NCI-H82 treated with DMSO at 0.1 percent for 48 hours (cell line): ENCODE measurements around the gene SLCO3A1.
"Not testable (repeated sequence)": the region's sequence is repeated elsewhere in the genome, so short reads cannot be mapped to it uniquely, and the experiment has no call there.

Source experiments
- DNase-seq: peaks from one replicate; lab custom pipeline; 2025; ENCODE audit not compliant: unreplicated experiment; lab: John Stamatoyannopoulos, UW

Gene SLCO3A1

DNA sequence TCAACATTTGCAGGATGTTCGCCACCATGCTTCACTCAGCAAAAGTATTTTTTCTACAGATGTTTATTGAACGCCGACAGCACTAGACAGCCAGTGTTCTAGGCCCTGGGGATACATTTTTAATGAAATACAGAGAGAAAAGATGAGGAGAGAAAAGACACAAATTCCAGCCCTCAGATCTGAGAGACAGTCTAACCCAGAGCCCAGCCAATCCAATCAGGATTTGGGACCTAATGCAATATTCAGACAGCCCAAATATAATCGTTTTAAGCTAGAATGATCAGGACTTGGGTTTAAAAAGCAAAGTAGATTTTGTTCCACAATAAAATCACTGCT lies 174.8 kb downstream of the SLCO3A1 start:
- DNase-seq = no peak

DNA sequence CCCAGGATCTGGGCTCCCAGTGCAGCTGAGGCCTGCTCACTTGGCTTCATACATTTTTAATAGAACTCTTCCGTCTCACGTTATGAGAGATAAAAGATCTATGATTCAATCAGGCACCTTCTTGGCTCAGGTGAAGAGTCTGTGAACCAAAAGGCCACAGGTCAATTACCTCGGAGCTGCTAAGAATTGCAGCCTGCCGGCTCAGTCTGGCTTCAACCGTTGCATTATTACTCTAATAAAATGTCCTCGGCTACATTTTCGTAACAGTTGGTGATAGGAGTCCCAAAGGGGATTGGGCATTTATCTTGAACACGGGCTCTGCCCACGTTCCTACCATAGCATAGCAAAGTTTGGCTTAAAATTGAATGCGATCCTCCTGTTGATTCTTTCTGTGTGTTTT lies 176.3 kb downstream of the SLCO3A1 start:
- no peak for DNase-seq

- DNase-seq = no peak
Observed at GRCh38 chr15:92033314-92033713, 179.8 kb downstream of the SLCO3A1 start.

DNA sequence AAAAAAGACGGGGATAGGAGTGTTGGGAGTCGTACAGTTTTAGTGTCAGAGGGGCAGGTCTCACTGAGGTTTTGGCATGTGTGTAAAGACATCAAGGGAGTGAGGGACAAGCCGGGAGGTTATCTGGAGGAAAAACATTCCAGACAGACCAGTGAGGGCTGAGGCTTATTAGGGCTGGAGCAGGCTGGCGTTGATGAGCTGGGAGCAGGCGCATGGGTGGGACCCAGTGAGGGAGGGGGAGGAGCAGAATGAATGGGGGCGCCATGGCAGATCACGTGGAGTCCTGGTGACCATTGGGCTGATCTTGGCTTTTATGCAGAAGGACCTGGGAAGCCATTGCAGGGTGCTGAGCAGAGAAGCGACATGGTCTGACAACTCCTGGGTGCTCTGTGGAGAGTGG lies 180.2 kb downstream of the SLCO3A1 start:
- DNase-seq = no peak

DNA sequence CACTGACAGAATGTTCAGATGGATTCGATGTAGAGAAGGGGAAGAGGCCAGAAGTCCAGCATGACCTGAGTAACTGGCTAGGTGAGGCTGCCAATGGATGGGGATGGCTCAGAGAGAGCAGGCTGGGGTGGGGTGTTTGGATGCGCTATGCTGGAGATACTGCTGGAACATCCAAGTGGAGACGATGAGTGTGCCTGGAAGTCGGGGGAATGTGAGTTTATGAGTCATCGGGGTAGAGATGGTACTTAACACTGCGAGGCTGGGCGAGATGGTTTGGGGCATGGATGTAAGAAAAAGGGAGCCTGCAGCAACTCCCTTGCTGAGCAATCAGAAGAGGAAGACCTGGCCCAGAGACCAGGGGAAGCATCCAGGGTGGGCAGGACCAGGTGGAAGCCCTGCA lies 180.7 kb downstream of the SLCO3A1 start:
- no peak for DNase-seq

DNA sequence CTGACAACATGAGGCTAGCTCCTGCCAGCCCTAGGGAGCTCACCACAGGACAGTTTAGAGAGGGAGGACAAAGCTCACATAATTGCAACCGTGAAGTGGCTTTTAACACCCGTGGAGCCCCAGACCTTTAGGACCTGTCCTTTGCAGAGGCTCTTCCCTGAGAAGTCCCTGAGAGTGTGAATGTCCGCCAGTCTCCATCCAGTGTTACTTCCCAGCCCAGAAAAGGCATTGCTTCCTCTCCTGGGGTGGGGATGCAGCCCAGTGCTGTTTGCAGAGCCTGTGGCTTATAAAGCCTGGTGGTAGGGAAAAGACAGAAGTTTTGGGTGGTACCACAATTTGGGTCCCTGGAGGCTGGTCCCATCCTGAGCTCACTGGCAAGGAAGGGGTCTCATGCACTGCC lies 182.0 kb downstream of the SLCO3A1 start:
- DNase-seq = no peak

GRCh38 chr15:92035961-92036360 lies 182.5 kb downstream of the SLCO3A1 start:
- DNase-seq = no peak

GRCh38 chr15:92037491-92037890 lies 184.0 kb downstream of the SLCO3A1 start:
- no peak for DNase-seq

- DNase-seq = no peak
Observed at GRCh38 chr15:92040350-92040749, 186.8 kb downstream of the SLCO3A1 start.

DNA sequence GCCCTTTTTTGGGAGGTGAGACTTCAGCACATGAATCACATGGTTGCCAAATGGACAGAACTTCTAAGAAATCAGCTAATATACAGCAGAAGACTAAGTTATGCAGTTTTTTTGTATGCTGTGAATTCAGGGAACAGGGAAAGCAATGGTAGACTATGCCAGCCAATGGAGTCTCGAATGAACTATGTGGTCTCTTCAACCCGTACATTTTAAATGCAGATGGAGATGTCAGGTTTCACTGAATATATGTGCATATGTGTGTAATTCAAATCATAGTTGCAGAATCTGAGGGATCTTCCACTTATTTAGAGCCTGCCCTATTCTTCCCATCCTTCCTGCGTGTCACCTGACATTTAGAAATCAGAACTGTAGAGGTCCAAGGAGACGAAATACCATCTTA lies 187.9 kb downstream of the SLCO3A1 start:
- no peak for DNase-seq

GRCh38 chr15:92043283-92043682 lies 189.8 kb downstream of the SLCO3A1 start:
- no peak for DNase-seq

DNA sequence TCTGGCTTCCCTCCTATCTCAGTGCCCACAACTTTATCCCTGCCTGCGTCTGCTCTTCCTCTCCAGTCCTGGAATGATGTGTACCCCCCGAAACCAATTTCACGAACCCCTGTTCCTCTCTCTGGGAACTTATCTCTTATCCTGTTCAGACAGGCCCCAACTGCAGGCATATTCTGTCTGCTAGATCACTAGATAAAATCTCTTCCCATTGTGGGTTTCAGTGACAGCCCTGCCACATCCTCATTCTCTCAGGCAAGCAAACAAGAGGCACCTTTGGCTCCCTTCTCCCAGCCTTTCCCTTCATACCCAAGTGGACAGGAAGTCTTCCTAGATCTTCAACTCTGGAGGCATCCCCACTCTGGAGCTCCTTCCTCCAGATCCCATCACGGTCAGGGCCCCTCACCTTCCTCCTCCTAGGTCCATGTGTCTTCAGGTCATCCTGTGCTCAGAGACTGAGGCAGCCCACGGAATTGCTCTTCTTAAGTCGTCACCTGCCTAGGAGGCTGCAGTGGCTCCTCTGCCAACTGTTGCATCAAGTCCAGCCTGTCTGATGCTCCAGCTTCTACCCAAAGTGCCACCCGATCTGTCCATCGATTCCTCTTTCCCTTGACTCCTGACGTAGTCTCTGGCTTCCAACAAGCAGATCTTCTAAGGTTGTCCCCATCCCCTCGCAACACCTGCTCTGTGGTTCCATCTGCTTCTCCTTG lies 190.8 kb downstream of the SLCO3A1 start:
- no peak for DNase-seq

GRCh38 chr15:92047900-92048299 lies 194.4 kb downstream of the SLCO3A1 start:
- no peak for DNase-seq

- no peak for DNase-seq
Observed at GRCh38 chr15:92048739-92049138, 195.2 kb downstream of the SLCO3A1 start.

DNA sequence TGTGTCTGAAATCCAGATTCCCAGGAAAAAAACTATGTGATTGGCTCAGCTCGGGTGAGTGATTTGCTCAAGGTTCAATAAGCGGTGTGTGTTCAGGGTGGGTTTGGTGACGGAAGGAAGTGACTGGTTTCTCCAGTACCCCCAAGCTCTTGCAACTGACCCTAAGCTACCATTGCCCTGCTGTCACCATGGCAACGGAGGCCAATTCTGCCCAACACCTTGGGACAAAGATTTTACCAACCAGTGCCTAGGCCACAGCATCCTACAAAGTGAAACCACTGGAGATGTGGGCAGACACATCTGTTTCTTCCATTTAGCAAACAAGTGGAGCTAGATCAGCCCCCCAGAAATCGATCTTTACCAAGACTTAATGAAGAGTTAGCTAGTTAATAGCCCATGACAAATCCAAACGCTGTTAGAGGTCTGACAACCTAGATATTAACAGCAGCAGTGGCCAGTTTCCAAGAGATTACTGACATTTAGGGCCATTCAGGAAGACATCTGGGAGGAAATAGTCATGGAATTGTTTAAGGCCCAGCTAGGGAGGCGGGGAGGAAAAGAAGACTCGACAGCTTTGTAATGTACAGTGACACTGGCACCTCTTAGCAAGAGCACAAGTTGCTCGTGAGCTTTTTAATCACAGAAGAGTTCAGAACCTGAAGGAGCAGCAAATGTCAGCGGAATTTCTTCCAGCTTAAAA lies 195.9 kb downstream of the SLCO3A1 start:
- no peak for DNase-seq

DNA sequence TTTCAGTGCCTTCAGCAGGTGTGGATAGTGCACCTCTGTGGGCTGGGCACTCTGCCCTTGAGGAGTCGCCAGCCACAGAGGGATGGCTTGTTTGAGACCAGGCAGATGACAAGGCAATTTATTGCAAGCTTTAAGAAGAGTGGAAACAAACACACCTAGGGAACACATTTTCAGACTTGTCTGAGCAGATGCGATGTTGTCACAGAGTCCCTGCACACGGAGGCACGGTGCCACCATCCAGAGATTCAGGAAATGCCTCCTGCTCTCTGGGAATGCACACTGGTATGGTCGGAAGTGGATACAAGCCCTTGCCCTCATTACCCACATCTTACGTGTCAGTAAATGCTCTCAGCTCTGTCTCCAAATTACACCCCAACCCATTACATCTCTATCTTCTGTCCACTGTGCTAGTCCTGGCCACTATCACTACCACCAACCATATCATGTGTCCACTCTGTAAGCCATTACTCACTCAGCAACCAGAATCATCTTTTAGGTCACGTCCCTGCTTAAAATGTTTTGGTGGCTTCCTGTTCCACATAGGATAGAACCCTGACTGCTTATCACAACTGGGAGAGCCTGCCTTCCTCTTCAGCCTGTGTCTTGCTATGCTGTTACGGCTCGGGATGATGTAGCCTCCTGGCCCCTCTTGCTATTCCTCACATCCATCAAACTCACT lies 196.9 kb downstream of the SLCO3A1 start:
- DNase-seq = no peak

DNA sequence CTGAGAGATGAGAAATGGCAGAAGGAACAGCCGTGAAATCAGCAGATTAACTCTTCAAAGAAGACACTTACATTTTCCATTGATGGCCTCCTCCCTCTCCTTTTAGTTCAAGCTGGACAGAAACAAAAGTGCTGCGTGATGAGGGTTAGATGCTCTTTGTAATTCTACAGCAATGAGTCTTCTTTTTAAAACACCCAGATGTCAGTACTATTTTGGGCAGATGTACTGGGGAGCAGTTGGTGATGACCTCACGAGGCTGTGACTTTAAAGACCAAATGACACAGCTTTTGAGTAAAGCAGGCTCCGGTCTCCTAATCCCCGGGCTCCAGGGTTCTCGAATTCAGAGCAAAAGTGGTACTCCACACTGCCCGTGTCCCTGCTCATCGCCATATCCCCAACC lies 198.2 kb downstream of the SLCO3A1 start:
- no peak for DNase-seq

GRCh38 chr15:92053753-92054316 lies 200.3 kb downstream of the SLCO3A1 start:
- no peak for DNase-seq

DNA sequence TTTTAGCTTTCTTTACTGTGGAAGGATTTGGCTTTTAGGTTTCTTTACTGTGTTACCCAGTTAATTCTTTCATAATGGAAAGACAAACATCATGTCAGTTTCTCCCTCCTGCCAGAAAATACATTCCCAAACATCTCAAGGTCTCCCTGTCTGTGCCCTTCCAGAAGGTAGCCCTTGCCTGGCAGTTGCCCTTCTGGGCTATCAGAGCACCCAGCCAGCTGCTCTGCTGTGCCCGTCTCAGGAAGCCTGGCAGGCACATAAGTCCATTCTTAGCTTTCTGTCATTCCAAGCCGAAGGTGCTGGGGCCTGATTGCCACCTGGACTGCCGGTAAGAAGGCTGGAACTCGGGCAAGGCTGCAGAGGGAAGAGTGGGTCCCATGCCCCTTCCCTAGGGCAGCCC lies 203.4 kb downstream of the SLCO3A1 start:
- DNase-seq = no peak

DNA sequence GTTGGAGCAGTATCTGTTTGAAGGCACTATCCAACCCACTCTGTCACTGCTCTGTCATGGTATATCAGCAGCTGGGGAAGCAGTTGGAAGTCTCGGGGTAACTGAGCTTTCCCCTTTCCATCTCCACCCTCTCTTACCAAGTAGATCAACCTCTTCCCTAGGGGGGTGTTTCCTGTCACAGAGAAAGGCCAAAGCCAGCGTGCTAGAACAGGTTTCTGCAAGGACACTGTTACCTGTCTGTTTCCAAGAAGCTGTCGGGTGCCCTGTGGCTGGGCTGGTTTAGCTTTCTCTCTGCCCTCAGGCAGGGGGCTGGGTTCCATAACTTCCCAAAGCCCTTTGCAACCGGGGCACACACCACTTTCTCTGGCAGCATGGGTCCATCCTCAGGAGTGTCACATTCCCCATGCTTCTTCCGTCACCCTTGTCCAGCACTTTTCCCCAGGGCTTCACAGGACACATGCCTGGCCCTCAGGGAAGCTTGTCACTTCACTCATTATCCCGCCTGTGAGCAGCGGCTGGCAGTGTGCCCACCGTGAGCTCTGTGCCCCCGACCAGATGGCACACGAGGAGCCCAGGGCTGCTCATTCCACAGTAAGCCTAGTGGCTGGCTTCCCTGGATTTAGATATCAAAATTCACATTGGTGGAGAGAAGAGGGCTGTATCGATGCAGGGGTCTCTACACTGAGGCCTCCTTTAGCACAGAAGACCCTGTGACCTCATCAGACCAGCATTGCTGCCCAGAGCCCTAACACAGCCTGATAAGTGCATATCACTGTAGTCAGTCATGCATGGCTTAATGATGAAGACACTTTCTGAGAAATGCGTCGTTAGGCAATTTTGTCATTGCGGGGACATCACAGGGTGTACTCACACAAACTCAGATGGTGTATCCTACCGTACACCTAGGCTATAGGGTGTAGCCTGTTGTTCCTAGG lies 205.8 kb downstream of the SLCO3A1 start:
- DNase-seq = no peak

GRCh38 chr15:92059971-92060311 lies 206.4 kb downstream of the SLCO3A1 start:
- DNase-seq = not testable (repeated sequence)
